ENCODE results near the gene NDUFA6. TPM values are rescaled to one million over a fixed set of nuclear protein-coding genes. Genes with fewer than 3 reads are reported as not detected.
"Not testable (repeated sequence)": the region's sequence is repeated elsewhere in the genome, so short reads cannot be mapped to it uniquely, and the experiment has no call there.

The NDUFA6 gene
- total RNA-seq, 1 donor from 2014 or later: 73.6 TPM

- H3K27ac Mint-ChIP-seq: no peak overlapping the region
- no peaks in the 10 kb centered on the region for H3K4me1 Mint-ChIP-seq
- intact Hi-C loops (cut with micrococcal nuclease): loop anchor here (1.0 to 5.0 kb wide), 3 partner anchors 145 to 415 kb away; no protein-coding TSS in a partner anchor
- peaks cover 11% of the 10 kb centered on the region for H3K9me3 Mint-ChIP-seq
- no peaks in the 10 kb centered on the region for H3K27me3 Mint-ChIP-seq
- TF ChIP-seq CTCF (IDR thresholded peaks at IDR 0.05): no peak
- no peak for DNase-seq
- H3K36me3 Mint-ChIP-seq (ENCODE audit: low read depth): peaks cover 2% of the 10 kb centered on the region
- ATAC-seq (ENCODE audit: low read depth): no peak
- ChIA-PET CTCF (interaction anchor here (2.2 to 2.8 kb wide), 2 partner anchors 21 to 145 kb away, joined by 18 to 24 read pairs; partner anchors contain the start of gene NDUFA6), POLR2A (no interaction called here)
- no peak overlapping the region for H3K4me3 Mint-ChIP-seq
Observed at GRCh38 chr22:42111798-42112197, 21.2 kb upstream of the NDUFA6 start.

GRCh38 chr22:42108848-42109247 is 18.3 kb upstream of the NDUFA6 start:
- peaks cover 5% of the 10 kb centered on the region for H3K9me3 Mint-ChIP-seq
- peaks cover 1% of the 10 kb centered on the region for H3K36me3 Mint-ChIP-seq (ENCODE audit: low read depth)
- DNase-seq: no peak
- H3K4me3 Mint-ChIP-seq: no peak overlapping the region
- H3K27ac Mint-ChIP-seq: no peak overlapping the region
- no peak for ATAC-seq (ENCODE audit: low read depth)
- ChIA-PET POLR2A (interaction anchor here (0.6 kb wide), 1 partner anchor 402 kb away, joined by 3 read pairs; no protein-coding TSS in a partner anchor), CTCF (no interaction called here)
- intact Hi-C loops (cut with micrococcal nuclease): no loop called here
- TF ChIP-seq CTCF (IDR thresholded peaks at IDR 0.05): no peak
- no peaks in the 10 kb centered on the region for H3K27me3 Mint-ChIP-seq
- no peaks in the 10 kb centered on the region for H3K4me1 Mint-ChIP-seq

- H3K4me3 Mint-ChIP-seq; H3K27ac Mint-ChIP-seq; H3K27me3 Mint-ChIP-seq; CTCF ChIA-PET; intact Hi-C loops (cut with micrococcal nuclease); POLR2A ChIA-PET; ATAC-seq (ENCODE audit: low read depth); H3K4me1 Mint-ChIP-seq; DNase-seq: not testable (repeated sequence)
- Mint-ChIP-seq H3K36me3 (ENCODE audit: low read depth) (peaks cover 13% of the 10 kb centered on the region), H3K9me3 (peaks cover 11% of the 10 kb centered on the region)
Observed at GRCh38 chr22:42104332-42104860, 13.8 kb upstream of the NDUFA6 start.

- TF ChIP-seq CTCF (IDR thresholded peaks at IDR 0.05): no peak
- H3K9me3 Mint-ChIP-seq: peaks cover 13% of the 10 kb centered on the region
- H3K27ac Mint-ChIP-seq: no peak overlapping the region
- ATAC-seq (ENCODE audit: low read depth) (no peak), DNase-seq (no peak)
- no peaks in the 10 kb centered on the region for H3K27me3 Mint-ChIP-seq
- CTCF ChIA-PET: interaction anchor here (2.8 kb wide), 1 partner anchor 10 kb away, joined by 7 read pairs; the partner anchor contains the start of gene NDUFA6
- intact Hi-C loops (cut with micrococcal nuclease): no loop called here
- H3K36me3 Mint-ChIP-seq (ENCODE audit: low read depth): peaks cover 18% of the 10 kb centered on the region
- POLR2A ChIA-PET: no interaction called here
- no peak overlapping the region for H3K4me3 Mint-ChIP-seq
- H3K4me1 Mint-ChIP-seq: no peaks in the 10 kb centered on the region
Observed at GRCh38 chr22:42101199-42101598, 10.6 kb upstream of the NDUFA6 start.

- no peak for ATAC-seq (ENCODE audit: low read depth)
- H3K27me3 Mint-ChIP-seq: no peaks in the 10 kb centered on the region
- no peak for TF ChIP-seq CTCF (IDR thresholded peaks at IDR 0.05)
Observed at GRCh38 chr22:42091455-42091782, 847 bp upstream of the NDUFA6 start.

More at GRCh38 chr22:42091455-42091782, 847 bp upstream of the NDUFA6 start:
- ChIA-PET POLR2A (interaction anchor here (0.6 to 4.3 kb wide), 18 partner anchors 8 to 462 kb away, joined by 3 to 174 read pairs (median 8); partner anchors contain the start of genes CENPM, NAGA, PHETA2 and SERHL2), CTCF (interaction anchor here (0.6 to 3.1 kb wide), 17 partner anchors 9 to 394 kb away, joined by 3 to 36 read pairs (median 5); partner anchors contain the start of genes NAGA, SEPTIN3 and SMDT1)
- Mint-ChIP-seq H3K4me1 (peaks cover 30% of the 10 kb centered on the region), H3K27ac (peak overlapping the region; percentile 98), H3K36me3 (ENCODE audit: low read depth) (peaks cover 29% of the 10 kb centered on the region), H3K4me3 (peak overlapping the region; percentile 97), H3K9me3 (no peaks in the 10 kb centered on the region)
- DNase-seq: no peak
- intact Hi-C loops (cut with micrococcal nuclease): loop anchor here (1.0 to 10.0 kb wide), 7 partner anchors 73 to 521 kb away; partner anchors contain the start of genes POLDIP3 and SERHL2
